ENCODE data around the gene OSGIN1. TPM values are rescaled to one million over a fixed set of nuclear protein-coding genes. Genes with fewer than 3 reads are reported as not detected.

Gene OSGIN1
- total RNA-seq, 1 experiment from 2014 or later, result 3.7 TPM

DNA sequence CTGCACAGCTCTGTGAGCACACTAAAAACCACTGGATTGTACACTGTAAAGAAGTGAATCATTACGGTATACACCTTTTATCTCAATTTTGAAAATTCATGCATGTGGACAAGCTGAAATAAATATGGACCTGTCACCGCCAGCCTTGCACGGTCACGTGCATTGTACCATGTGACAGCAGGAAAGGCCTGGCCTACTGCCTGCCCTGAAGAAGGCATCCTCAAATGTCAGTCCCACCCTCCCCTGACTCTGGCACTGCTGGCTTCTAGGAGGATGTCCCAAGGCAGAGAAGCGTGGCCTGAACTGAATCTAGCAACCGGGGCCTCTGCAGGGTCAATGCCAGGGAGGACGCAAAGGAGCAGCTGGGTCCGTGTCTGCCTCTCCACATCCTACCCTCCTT lies 54.9 kb downstream of the OSGIN1 start:
- no peak for DNase-seq (ENCODE audit: unreplicated experiment)
- H3K9me3 Mint-ChIP-seq (ENCODE audit: unreplicated experiment), result no peaks in the 10 kb centered on the region
- ChIA-PET POLR2A (interaction anchor here (1.0 kb wide), 1 partner anchor 14 kb away, joined by 3 read pairs; no protein-coding TSS in a partner anchor), CTCF (interaction anchor here (0.6 to 1.6 kb wide), 2 partner anchors 36 to 52 kb away, joined by 3 to 5 read pairs; no protein-coding TSS in a partner anchor)
- H3K27me3 Mint-ChIP-seq (ENCODE audit: insufficient read depth, unreplicated experiment), result peaks cover 18% of the 10 kb centered on the region
- TF ChIP-seq, protein P1, sequence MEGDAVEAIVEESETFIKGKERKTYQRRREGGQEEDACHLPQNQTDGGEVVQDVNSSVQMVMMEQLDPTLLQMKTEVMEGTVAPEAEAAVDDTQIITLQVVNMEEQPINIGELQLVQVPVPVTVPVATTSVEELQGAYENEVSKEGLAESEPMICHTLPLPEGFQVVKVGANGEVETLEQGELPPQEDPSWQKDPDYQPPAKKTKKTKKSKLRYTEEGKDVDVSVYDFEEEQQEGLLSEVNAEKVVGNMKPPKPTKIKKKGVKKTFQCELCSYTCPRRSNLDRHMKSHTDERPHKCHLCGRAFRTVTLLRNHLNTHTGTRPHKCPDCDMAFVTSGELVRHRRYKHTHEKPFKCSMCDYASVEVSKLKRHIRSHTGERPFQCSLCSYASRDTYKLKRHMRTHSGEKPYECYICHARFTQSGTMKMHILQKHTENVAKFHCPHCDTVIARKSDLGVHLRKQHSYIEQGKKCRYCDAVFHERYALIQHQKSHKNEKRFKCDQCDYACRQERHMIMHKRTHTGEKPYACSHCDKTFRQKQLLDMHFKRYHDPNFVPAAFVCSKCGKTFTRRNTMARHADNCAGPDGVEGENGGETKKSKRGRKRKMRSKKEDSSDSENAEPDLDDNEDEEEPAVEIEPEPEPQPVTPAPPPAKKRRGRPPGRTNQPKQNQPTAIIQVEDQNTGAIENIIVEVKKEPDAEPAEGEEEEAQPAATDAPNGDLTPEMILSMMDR (IDR thresholded peaks at IDR 0.05; ENCODE audit: unreplicated experiment), result no peak
- no TSS peak for BruUV-seq (replicated peaks)
- no peak overlapping the region for H3K27ac Mint-ChIP-seq (ENCODE audit: low read depth, unreplicated experiment)
- peaks cover 6% of the 10 kb centered on the region for H3K36me3 Mint-ChIP-seq (ENCODE audit: insufficient read depth, unreplicated experiment)
- intact Hi-C loops (cut with micrococcal nuclease), result no loop called here
- no peaks in the 10 kb centered on the region for H3K4me1 Mint-ChIP-seq (ENCODE audit: insufficient read depth, unreplicated experiment)
- no peak overlapping the region for H3K4me3 Mint-ChIP-seq (ENCODE audit: unreplicated experiment)

DNA sequence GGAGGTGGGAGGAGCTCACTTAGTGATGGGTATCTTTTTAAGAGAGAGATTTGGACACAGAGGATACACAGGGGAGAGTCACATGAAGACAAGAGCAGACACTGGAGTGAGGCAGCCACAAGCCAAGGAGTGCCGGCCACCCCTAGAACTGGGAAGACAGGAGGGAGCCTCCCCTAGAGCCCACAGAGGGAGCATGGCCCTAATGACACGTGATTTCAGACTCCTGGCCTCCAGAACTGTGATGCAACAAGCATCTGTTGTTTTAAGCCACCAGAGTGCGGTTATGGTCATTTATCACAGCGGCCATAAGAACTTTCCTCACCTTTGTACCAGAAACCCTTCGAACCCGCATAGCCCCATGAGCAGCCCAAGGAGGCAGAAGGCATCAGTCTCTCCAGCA lies 56.2 kb downstream of the OSGIN1 start:
- no peak for DNase-seq (ENCODE audit: unreplicated experiment)
- ChIA-PET POLR2A (no interaction called here), CTCF (interaction anchor here (0.8 to 1.6 kb wide), 2 partner anchors 8 to 53 kb away, joined by 5 read pairs; no protein-coding TSS in a partner anchor)
- BruUV-seq (replicated peaks), result no TSS peak
- Mint-ChIP-seq H3K4me1 (ENCODE audit: insufficient read depth, unreplicated experiment) (no peaks in the 10 kb centered on the region), H3K27ac (ENCODE audit: low read depth, unreplicated experiment) (no peak overlapping the region), H3K36me3 (ENCODE audit: insufficient read depth, unreplicated experiment) (peaks cover 11% of the 10 kb centered on the region), H3K27me3 (ENCODE audit: insufficient read depth, unreplicated experiment) (peaks cover 18% of the 10 kb centered on the region), H3K9me3 (ENCODE audit: unreplicated experiment) (no peaks in the 10 kb centered on the region), H3K4me3 (ENCODE audit: unreplicated experiment) (no peak overlapping the region)
- TF ChIP-seq, protein P1 (IDR thresholded peaks at IDR 0.05; ENCODE audit: unreplicated experiment), result no peak
- intact Hi-C loops (cut with micrococcal nuclease), result no loop called here

DNA sequence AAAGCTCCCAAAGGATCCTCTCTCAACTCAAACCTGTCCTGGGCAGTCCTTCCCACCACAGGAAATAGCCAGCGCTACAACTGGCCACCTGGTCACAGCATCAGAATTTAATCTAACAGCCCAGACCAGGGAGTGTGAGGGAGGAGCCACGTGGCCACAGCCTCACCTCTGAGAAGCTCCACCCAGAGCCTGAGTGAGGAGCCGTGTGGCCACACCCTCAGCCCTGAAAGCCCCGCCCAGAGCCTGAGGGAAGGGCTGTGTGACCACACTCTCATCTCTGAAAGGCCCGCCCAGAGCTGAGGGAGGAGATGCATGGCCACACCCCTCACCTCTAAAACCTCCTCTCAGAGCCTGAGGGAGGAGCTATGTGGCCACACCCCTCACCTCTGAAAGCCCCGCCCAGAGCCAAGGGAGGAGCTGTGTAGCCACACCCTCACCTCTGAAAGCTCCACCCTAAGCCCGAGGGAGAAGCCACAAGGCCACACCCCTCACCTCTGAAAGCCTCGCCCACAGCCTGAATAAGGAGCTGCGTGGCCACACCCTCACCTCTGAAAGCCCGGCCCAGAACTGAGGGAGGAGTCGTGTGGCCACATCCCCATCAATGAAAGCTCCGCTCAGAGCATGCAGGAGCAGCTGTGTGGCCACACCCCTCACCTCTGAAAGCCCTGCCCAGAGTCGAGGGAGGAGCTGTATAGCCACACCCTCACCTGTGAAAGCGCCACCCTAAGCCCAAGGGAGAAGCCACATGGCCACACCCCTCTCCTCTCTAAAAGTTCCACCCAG lies 60.9 kb downstream of the OSGIN1 start:
- intact Hi-C loops (cut with micrococcal nuclease), result no loop called here
- Mint-ChIP-seq H3K36me3 (ENCODE audit: insufficient read depth, unreplicated experiment) (peaks cover 11% of the 10 kb centered on the region), H3K4me3 (ENCODE audit: unreplicated experiment) (no peak overlapping the region), H3K9me3 (ENCODE audit: unreplicated experiment) (no peaks in the 10 kb centered on the region), H3K27ac (ENCODE audit: low read depth, unreplicated experiment) (peak overlapping the region; percentile 63), H3K4me1 (ENCODE audit: insufficient read depth, unreplicated experiment) (peaks cover 5% of the 10 kb centered on the region), H3K27me3 (ENCODE audit: insufficient read depth, unreplicated experiment) (no peaks in the 10 kb centered on the region)
- TF ChIP-seq, protein P1 (IDR thresholded peaks at IDR 0.05; ENCODE audit: unreplicated experiment), result no peak
- ChIA-PET CTCF (interaction anchor here (0.6 to 3.6 kb wide), 8 partner anchors 19 to 998 kb away, joined by 3 to 15 read pairs (median 4); partner anchors contain the start of gene OSGIN1), POLR2A (interaction anchor here (0.6 to 1.8 kb wide), 4 partner anchors 21 to 775 kb away, joined by 3 to 18 read pairs (median 4); no protein-coding TSS in a partner anchor)
- peak; percentile 98 for DNase-seq (ENCODE audit: unreplicated experiment)
- BruUV-seq (replicated peaks), result no TSS peak

- CTCF ChIA-PET, result interaction anchor here (0.6 to 3.6 kb wide), 8 partner anchors 20 to 999 kb away, joined by 3 to 15 read pairs (median 4); partner anchors contain the start of gene OSGIN1
Measured at GRCh38 chr16:84014570-84015327, 61.7 kb downstream of the OSGIN1 start.

More at GRCh38 chr16:84014570-84015327, 61.7 kb downstream of the OSGIN1 start:
- H3K27ac Mint-ChIP-seq (ENCODE audit: low read depth, unreplicated experiment), result no peak overlapping the region
- POLR2A ChIA-PET, result interaction anchor here (0.6 to 1.8 kb wide), 4 partner anchors 22 to 774 kb away, joined by 3 to 18 read pairs (median 4); no protein-coding TSS in a partner anchor
- H3K36me3 Mint-ChIP-seq (ENCODE audit: insufficient read depth, unreplicated experiment), result peaks cover 11% of the 10 kb centered on the region
- DNase-seq (ENCODE audit: unreplicated experiment), result peak; percentile 3
- TF ChIP-seq, protein P1 (IDR thresholded peaks at IDR 0.05; ENCODE audit: unreplicated experiment), result no peak
- intact Hi-C loops (cut with micrococcal nuclease), result no loop called here
- BruUV-seq (replicated peaks), result no TSS peak
- no peak overlapping the region for H3K4me3 Mint-ChIP-seq (ENCODE audit: unreplicated experiment)
- H3K4me1 Mint-ChIP-seq (ENCODE audit: insufficient read depth, unreplicated experiment), result peaks cover 5% of the 10 kb centered on the region
- no peaks in the 10 kb centered on the region for H3K9me3 Mint-ChIP-seq (ENCODE audit: unreplicated experiment)
- H3K27me3 Mint-ChIP-seq (ENCODE audit: insufficient read depth, unreplicated experiment), result no peaks in the 10 kb centered on the region
